HepG2 (cell line): Measurements from ENCODE around the gene PLCB1. TPM values are rescaled to one million over a fixed set of nuclear protein-coding genes. Genes with fewer than 3 reads are reported as not detected.

Experiments used
- CBX2 ChIP-seq, 2 experiments: fragments of 200-600 bp in 1 of 2; sonication (generic); formaldehyde crosslinking in 1 of 2; IDR thresholded peaks; 2 replicates each; pipeline versions ENCODE4 v1.7.0 to v1.8.1; 2018 to 2022; ENCODE audit warnings: low read depth in 2 of 2, low read length in 1 of 2, mild to moderate bottlenecking in 1 of 2, missing genetic modification reagents in 1 of 2
- GABPA ChIP-seq, 2 experiments: IDR thresholded peaks; 2 replicates each; pipeline ENCODE4 v1.6.1; 2011 to 2016; ENCODE audit warnings: low read depth in 2 of 2, low read length in 1 of 2, missing biosample characterization in 1 of 2, missing genetic modification characterization in 1 of 2
- PHF21A ChIP-seq: sonication (generic); formaldehyde crosslinking; IDR thresholded peaks from 2 replicates; pipeline ENCODE4 v1.5.0; 2020; ENCODE audit warnings: mild to moderate bottlenecking, missing genetic modification reagents
- SIN3B ChIP-seq: fragments of 150-350 bp; IDR thresholded peaks from 2 replicates; pipeline ENCODE4 v1.6.1; 2014; ENCODE audit warnings: low read length
- TAF1 ChIP-seq: sonication (generic); formaldehyde crosslinking; IDR thresholded peaks from 2 replicates; pipeline ENCODE4 v1.4.0; 2020; ENCODE audit warnings: missing genetic modification reagents
- ZNF761 ChIP-seq: sonication (generic); formaldehyde crosslinking; conservative IDR thresholded peaks from 2 replicates; pipeline ENCODE4 v1.4.0; 2020; ENCODE audit warnings: mild to moderate bottlenecking, missing genetic modification reagents
- polyA plus RNA-seq, 8 experiments: library from polyadenylated mRNA; depleted of rRNA in 3 of 8; stranded (reverse) in 7 of 8; unstranded in 1 of 8; fragments of >200 nt; fragmentation: Illumina TruSeq in 4 of 8; extraction: Trizol in 4 of 8; gene quantifications; 2 replicates each; pipeline versions ENCODE4 v1.2.1 to v1.2.3, GENCODE V29; 2011 to 2016; ENCODE audit warnings: low read depth in 4 of 8, missing spikeins in 1 of 8, mixed read lengths in 1 of 8; ENCODE audit not compliant: insufficient read depth in 1 of 8
- total RNA-seq, 5 experiments: library from RNA; depleted of rRNA; stranded (reverse); fragments of >200 nt; fragmentation: Illumina TruSeq; extraction: Trizol; gene quantifications; 2 replicates each; pipeline ENCODE4 v1.2.3, GENCODE V29; 2016; ENCODE audit warnings: low read depth in 1 of 5
- TF ChIP-seq, protein P1 (sequence below): sonication (generic); formaldehyde crosslinking; IDR thresholded peaks from 2 replicates; pipeline ENCODE4 v1.4.0; 2020; ENCODE audit warnings: missing genetic modification reagents
- TF ChIP-seq, protein P2 (sequence below): sonication (generic); formaldehyde crosslinking; IDR thresholded peaks from 2 replicates; pipeline ENCODE4 v1.5.0; 2020; ENCODE audit warnings: missing genetic modification reagents
- TF ChIP-seq, protein P3 (sequence below): sonication (generic); formaldehyde crosslinking; IDR thresholded peaks from 2 replicates; pipeline ENCODE4 v1.8.1; 2023; ENCODE audit warnings: missing genetic modification reagents, inconsistent platforms, borderline replicate concordance

The PLCB1 gene
- total and polyA plus RNA-seq, 2 of the 13 experiments (the other 11 are each of a cell fraction or from before 2014, with no cell fraction given) = 42.4 to 55.9 TPM

DNA sequence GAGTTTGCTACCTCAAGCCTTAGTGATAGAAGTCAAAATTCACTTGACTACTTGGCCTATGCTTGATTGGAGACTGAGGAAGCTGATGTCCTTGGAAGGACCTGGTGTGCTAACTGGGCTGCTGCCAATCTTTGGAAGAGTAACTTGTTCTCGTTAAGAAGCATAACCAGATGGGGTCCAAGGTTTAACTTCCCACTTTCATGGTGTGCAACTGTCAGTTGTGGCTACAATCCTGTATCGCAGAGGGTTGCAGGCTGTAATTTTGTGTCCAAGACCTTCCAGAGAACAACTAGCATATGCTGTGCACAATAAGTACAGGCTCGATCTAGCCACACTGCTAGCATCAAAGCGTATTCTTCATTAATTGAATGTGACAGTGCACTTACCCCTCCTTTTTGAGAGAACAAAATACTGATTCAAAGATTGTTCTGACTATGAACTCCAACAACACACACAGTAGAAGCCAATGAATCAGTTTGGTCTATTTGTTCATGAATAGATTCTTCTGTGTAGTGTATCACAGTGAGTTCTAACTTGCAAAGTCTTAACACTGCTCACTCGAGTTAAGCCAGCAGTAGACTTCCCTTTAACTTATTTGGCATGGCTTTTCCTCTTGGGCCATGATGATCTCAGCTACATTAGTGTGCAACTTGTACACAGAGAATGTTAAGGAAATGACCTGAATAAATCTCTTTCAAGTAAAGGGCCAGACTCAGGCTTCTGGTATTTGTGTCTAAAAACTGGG is 15.8 kb upstream of the PLCB1 start (continued):
- TF ChIP-seq, protein P1, sequence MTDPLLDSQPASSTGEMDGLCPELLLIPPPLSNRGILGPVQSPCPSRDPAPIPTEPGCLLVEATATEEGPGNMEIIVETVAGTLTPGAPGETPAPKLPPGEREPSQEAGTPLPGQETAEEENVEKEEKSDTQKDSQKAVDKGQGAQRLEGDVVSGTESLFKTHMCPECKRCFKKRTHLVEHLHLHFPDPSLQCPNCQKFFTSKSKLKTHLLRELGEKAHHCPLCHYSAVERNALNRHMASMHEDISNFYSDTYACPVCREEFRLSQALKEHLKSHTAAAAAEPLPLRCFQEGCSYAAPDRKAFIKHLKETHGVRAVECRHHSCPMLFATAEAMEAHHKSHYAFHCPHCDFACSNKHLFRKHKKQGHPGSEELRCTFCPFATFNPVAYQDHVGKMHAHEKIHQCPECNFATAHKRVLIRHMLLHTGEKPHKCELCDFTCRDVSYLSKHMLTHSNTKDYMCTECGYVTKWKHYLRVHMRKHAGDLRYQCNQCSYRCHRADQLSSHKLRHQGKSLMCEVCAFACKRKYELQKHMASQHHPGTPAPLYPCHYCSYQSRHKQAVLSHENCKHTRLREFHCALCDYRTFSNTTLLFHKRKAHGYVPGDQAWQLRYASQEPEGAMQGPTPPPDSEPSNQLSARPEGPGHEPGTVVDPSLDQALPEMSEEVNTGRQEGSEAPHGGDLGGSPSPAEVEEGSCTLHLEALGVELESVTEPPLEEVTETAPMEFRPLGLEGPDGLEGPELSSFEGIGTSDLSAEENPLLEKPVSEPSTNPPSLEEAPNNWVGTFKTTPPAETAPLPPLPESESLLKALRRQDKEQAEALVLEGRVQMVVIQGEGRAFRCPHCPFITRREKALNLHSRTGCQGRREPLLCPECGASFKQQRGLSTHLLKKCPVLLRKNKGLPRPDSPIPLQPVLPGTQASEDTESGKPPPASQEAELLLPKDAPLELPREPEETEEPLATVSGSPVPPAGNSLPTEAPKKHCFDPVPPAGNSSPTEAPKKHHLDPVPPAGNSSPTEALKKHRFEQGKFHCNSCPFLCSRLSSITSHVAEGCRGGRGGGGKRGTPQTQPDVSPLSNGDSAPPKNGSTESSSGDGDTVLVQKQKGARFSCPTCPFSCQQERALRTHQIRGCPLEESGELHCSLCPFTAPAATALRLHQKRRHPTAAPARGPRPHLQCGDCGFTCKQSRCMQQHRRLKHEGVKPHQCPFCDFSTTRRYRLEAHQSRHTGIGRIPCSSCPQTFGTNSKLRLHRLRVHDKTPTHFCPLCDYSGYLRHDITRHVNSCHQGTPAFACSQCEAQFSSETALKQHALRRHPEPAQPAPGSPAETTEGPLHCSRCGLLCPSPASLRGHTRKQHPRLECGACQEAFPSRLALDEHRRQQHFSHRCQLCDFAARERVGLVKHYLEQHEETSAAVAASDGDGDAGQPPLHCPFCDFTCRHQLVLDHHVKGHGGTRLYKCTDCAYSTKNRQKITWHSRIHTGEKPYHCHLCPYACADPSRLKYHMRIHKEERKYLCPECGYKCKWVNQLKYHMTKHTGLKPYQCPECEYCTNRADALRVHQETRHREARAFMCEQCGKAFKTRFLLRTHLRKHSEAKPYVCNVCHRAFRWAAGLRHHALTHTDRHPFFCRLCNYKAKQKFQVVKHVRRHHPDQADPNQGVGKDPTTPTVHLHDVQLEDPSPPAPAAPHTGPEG (CRISPR knock-in tag) = no peak
- TF ChIP-seq GABPA (IDR thresholded peaks at IDR 0.05; ENCODE audit: low read depth, low read length) (no peak), GABPA (CRISPR knock-in tag; IDR thresholded peaks at IDR 0.05; ENCODE audit: low read depth) (no peak), CBX2 (IDR thresholded peaks at IDR 0.05; ENCODE audit: low read depth, low read length) (no peak), CBX2 (CRISPR knock-in tag; IDR thresholded peaks at IDR 0.05; ENCODE audit: low read depth) (no peak), SIN3B (no peak), ZNF761 (CRISPR knock-in tag) (no peak), TAF1 (CRISPR knock-in tag) (no peak), PHF21A (CRISPR knock-in tag) (no peak)
- TF ChIP-seq, protein P2, sequence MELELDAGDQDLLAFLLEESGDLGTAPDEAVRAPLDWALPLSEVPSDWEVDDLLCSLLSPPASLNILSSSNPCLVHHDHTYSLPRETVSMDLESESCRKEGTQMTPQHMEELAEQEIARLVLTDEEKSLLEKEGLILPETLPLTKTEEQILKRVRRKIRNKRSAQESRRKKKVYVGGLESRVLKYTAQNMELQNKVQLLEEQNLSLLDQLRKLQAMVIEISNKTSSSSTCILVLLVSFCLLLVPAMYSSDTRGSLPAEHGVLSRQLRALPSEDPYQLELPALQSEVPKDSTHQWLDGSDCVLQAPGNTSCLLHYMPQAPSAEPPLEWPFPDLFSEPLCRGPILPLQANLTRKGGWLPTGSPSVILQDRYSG (CRISPR knock-in tag) = no peak
- TF ChIP-seq, protein P3, sequence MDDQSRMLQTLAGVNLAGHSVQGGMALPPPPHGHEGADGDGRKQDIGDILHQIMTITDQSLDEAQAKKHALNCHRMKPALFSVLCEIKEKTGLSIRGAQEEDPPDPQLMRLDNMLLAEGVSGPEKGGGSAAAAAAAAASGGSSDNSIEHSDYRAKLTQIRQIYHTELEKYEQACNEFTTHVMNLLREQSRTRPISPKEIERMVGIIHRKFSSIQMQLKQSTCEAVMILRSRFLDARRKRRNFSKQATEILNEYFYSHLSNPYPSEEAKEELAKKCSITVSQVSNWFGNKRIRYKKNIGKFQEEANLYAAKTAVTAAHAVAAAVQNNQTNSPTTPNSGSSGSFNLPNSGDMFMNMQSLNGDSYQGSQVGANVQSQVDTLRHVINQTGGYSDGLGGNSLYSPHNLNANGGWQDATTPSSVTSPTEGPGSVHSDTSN (CRISPR knock-in tag) = no peak
- TF ChIP-seq, all 625 proteins: peak for 5
